Nephron progenitor cell (in vitro differentiated cells): Measurements from ENCODE around the gene SNCAIP.

ENCODE experiments used
- DNase-seq: peaks from one replicate; pipeline ENCODE4 v3.0.0; 2021
- H3K27ac Mint-ChIP-seq: 2 replicates; pipeline ENCODE4 v1.8.0; 2021; ENCODE audit warnings: mild to moderate bottlenecking, moderate library complexity, mixed read lengths
- H3K27me3 Mint-ChIP-seq: 2 replicates; pipeline ENCODE4 v1.8.0; 2021; ENCODE audit warnings: mild to moderate bottlenecking, low read depth, mixed read lengths; ENCODE audit not compliant: poor library complexity
- H3K36me3 Mint-ChIP-seq: 2 replicates; pipeline ENCODE4 v1.8.0; 2021; ENCODE audit warnings: low read depth, mixed read lengths
- H3K4me1 Mint-ChIP-seq: 2 replicates; pipeline ENCODE4 v1.8.0; 2021; ENCODE audit warnings: mixed read lengths
- H3K4me3 Mint-ChIP-seq: 2 replicates; pipeline ENCODE4 v1.8.0; 2021; ENCODE audit warnings: mild to moderate bottlenecking, moderate library complexity, mixed read lengths
- H3K9me3 Mint-ChIP-seq: 2 replicates; pipeline ENCODE4 v1.8.0; 2021; ENCODE audit warnings: mild to moderate bottlenecking, moderate library complexity, mixed read lengths
- TF ChIP-seq, protein P1 (sequence below): fragments of 200-600 bp; sonication (generic); IDR thresholded peaks from 2 replicates; pipeline ENCODE4 v1.5.0; 2021; ENCODE audit warnings: antibody characterized with exemption

The SNCAIP gene

DNA sequence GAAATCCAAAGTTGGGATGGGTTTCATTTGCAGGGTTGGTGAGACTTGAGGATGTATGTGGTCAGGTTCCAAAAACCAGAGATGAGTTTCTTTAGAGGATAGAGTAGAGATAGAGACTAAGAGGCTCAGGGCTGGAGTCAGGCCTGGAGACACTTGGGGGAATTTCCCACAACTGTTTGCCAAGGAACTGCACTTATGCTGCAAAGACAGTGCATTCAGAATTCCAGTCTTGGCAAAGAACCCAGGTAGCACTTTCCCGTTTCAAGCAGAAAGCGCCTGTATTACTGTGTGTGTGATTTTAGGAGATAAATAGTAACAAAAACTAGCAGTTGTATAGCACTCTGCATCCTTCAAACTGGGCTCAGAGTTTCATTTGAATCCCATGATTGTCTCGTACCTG, 55.4 kb downstream of the SNCAIP start:
- TF ChIP-seq, protein P1, sequence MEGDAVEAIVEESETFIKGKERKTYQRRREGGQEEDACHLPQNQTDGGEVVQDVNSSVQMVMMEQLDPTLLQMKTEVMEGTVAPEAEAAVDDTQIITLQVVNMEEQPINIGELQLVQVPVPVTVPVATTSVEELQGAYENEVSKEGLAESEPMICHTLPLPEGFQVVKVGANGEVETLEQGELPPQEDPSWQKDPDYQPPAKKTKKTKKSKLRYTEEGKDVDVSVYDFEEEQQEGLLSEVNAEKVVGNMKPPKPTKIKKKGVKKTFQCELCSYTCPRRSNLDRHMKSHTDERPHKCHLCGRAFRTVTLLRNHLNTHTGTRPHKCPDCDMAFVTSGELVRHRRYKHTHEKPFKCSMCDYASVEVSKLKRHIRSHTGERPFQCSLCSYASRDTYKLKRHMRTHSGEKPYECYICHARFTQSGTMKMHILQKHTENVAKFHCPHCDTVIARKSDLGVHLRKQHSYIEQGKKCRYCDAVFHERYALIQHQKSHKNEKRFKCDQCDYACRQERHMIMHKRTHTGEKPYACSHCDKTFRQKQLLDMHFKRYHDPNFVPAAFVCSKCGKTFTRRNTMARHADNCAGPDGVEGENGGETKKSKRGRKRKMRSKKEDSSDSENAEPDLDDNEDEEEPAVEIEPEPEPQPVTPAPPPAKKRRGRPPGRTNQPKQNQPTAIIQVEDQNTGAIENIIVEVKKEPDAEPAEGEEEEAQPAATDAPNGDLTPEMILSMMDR, result no peak
- H3K27me3 Mint-ChIP-seq, result peaks cover 4% of the 10 kb centered on the region
- H3K36me3 Mint-ChIP-seq, result no peaks in the 10 kb centered on the region
- no peak overlapping the region for H3K27ac Mint-ChIP-seq
- H3K4me1 Mint-ChIP-seq, result peaks cover 12% of the 10 kb centered on the region
- no peak overlapping the region for H3K4me3 Mint-ChIP-seq
- H3K9me3 Mint-ChIP-seq, result no peaks in the 10 kb centered on the region
- no peak for DNase-seq

DNA sequence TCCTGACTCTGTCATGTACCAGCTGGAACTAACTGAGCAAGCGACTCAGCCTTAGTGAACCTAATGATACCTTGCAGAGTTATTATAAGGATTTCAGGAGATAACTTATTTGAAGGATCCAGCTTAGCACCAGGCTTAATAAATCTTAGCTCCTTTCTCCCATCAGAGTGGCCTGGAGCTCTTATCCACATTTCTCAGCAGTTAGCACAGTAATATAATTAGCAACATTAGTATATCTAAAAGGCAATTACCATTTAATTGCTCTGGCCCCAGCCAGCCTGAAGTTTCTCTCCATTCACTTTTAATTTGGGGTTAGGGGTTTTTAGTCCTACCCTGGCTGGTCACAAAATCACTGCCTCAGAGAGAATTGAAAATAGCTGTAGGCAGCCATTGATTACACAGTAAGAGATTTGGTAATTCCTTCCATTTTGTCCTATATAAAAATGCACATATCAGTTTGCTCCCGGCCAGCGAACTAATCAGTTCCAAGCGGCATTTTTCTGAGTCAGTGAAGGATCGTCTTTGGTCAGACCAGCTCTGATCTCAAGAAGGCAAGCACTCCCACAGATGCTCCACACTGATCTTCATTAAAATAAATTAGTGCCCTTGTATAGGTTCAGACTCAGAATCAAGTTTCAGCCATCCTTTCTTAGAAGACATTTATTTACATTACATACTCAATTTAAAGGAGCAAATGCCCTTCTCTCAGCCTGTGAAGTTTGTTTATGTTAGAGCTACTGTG, 56.6 kb downstream of the SNCAIP start:
- TF ChIP-seq, protein P1, result no peak
- Mint-ChIP-seq H3K9me3 (no peaks in the 10 kb centered on the region), H3K4me1 (peaks cover 12% of the 10 kb centered on the region), H3K4me3 (no peak overlapping the region), H3K36me3 (no peaks in the 10 kb centered on the region), H3K27ac (no peak overlapping the region), H3K27me3 (peaks cover 4% of the 10 kb centered on the region)
- DNase-seq, result no peak

DNA sequence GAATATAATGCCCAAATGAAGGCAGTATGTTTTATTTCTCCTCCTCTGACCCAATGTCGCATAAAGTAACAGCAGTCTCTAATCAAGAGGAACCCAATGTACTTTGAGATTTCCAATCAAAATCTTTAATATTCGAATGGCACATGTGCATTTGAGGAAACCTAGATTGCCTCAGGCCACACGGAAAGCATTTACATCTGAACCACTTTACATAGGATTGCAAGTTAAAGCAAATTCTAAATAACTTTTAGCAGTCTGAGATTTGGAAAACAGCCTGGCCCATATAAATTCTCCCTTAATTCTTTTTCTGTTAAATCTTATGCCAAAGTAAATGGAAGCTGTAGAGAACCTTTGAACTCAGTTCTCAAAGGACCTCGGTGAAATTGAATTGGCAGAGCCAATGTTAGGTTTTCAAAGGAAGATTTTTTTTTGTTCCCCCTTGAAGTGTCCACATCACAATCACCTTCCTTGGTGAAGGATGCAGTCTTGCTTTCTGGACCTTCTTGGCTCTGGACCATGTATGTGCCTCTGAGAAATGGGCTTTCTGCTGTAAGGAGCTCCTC, 57.3 kb downstream of the SNCAIP start:
- H3K9me3 Mint-ChIP-seq, result no peaks in the 10 kb centered on the region
- no peak for DNase-seq
- H3K27me3 Mint-ChIP-seq, result peaks cover 4% of the 10 kb centered on the region
- no peaks in the 10 kb centered on the region for H3K36me3 Mint-ChIP-seq
- H3K4me1 Mint-ChIP-seq, result peaks cover 12% of the 10 kb centered on the region
- no peak overlapping the region for H3K4me3 Mint-ChIP-seq
- TF ChIP-seq, protein P1, result no peak
- H3K27ac Mint-ChIP-seq, result no peak overlapping the region

DNA sequence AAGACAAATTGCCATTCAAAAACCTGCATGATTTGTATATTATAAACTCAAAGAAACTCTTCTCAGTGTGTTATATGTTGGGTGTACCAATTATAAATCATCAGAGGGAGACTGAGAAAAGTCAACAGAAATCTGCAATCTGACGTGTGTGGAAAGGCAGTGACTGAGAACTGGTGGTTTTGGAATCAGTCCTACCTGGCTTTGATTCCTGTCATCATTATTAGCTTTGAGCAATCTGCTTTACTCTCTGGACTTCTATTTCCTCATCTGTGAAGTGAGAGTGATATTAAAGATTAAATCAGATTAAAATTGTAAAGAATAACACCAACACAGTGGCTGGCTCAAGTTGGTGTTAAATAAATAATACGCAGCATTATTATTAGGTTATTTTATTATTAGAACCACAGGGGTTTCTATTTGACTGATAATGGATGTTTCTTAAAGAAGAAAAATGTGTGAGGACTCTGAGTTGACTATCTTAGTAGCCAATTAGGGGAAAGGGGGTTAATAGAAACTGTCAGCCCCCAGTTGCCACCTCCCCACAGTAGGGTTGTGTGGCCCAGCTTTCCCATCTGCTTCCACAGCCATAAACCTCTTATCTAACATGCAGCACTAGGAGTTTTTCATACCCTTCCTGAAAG, 59.6 kb downstream of the SNCAIP start:
- TF ChIP-seq, protein P1, result no peak
- peaks cover 12% of the 10 kb centered on the region for H3K4me1 Mint-ChIP-seq
- H3K27me3 Mint-ChIP-seq, result no peaks in the 10 kb centered on the region
- H3K36me3 Mint-ChIP-seq, result no peaks in the 10 kb centered on the region
- no peaks in the 10 kb centered on the region for H3K9me3 Mint-ChIP-seq
- DNase-seq, result no peak
- H3K4me3 Mint-ChIP-seq, result no peak overlapping the region
- H3K27ac Mint-ChIP-seq, result no peak overlapping the region

DNA sequence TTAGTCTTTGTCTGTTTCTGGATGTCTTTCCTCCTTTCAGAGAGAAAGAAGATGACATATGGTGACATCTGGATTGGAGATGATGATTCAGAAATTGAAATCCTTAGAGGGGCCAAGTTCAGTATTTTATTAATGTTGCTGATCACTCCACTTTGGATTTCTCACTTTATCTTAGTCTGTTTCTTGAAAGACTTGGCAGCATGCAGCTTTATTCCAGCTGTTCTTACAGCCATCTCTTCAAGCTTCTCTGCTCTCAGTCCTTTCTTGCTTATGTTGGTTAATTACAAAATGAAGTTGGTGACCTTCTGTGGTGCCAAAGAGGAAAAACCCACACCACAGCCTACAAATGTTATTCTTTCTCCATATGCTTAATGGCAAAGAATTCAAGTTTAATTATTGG, 62.1 kb downstream of the SNCAIP start:
- H3K9me3 Mint-ChIP-seq, result peaks cover 4% of the 10 kb centered on the region
- no peaks in the 10 kb centered on the region for H3K36me3 Mint-ChIP-seq
- no peak for DNase-seq

More for the DNA sequence above, 62.1 kb downstream of the SNCAIP start:
- H3K27ac Mint-ChIP-seq, result no peak overlapping the region
- no peak overlapping the region for H3K4me3 Mint-ChIP-seq
- peaks cover 4% of the 10 kb centered on the region for H3K4me1 Mint-ChIP-seq
- TF ChIP-seq, protein P1, result no peak
- no peaks in the 10 kb centered on the region for H3K27me3 Mint-ChIP-seq
